HCT116 (cell line): ENCODE data around the gene SLC17A8. TPM values are rescaled to one million over a fixed set of nuclear protein-coding genes. Genes with fewer than 3 reads are reported as not detected.

Experiments
- ATAC-seq: fragments of 200-7000 bp; cut with Tn5 transposase; 2 replicates; pipeline ENCODE4 v1.9.1; 2020; ENCODE audit warnings: mild to moderate bottlenecking, moderate library complexity
- BruUV-seq: library from RNA; stranded (reverse); fragments of 400-500 nt; replicated peaks from 2 replicates; lab custom pipeline; 2021; lab: Mats Ljungman, UMichigan
- CTCF ChIA-PET: fragments of 300-600 bp; sonication (Branson Sonifier 250); formaldehyde crosslinking; loops from one replicate; lab custom pipeline; 2021; ENCODE audit warnings: antibody characterized with exemption; lab: Charles Lee
- POLR2A ChIA-PET: fragments of 300-600, 350-600 bp; sonication (Branson Sonifier 250); formaldehyde crosslinking; loops from one replicate; lab custom pipeline; 2021; ENCODE audit warnings: antibody characterized with exemption; lab: Charles Lee
- RAD21 ChIA-PET, 2 experiments: fragments of 300-600 bp; sonication (Branson Sonifier 250); formaldehyde crosslinking; loops; one replicate each; lab custom pipeline; 2023; ENCODE audit warnings: low total read pairs in 2 of 2; ENCODE audit not compliant: uncharacterized antibody in 2 of 2, unreplicated experiment in 2 of 2, low non-redundant PET in 1 of 2; lab: Charles Lee
- DNase-seq: peaks from one replicate; pipeline ENCODE4 v3.0.0-alpha.2; 2010; ENCODE audit warnings: low read depth, low spot score
- H2AFZ ChIP-seq: fragments of 200-600 bp; shearing (Covaris generic), sonication (generic); 2 replicates; pipeline ENCODE4 v1.6.1; 2017; ENCODE audit warnings: low read depth, mixed run types, mixed read lengths, antibody characterized with exemption, low read length; ENCODE audit not compliant: poor library complexity, severe bottlenecking
- H3K27ac ChIP-seq: 2 replicates; pipeline ENCODE4 v1.5.1; 2012; ENCODE audit warnings: low read depth, low read length
- H3K27me3 ChIP-seq: fragments of 200-600 bp; sonication (generic); 2 replicates; pipeline ENCODE4 v1.6.1; 2016; ENCODE audit warnings: mixed run types, low read length, mixed read lengths; ENCODE audit not compliant: insufficient read depth
- H3K36me3 ChIP-seq, 2 experiments: fragments of 200-500 bp in 1 of 2; fragments of 200-600 bp in 1 of 2; sonication (Bioruptor generic) in 1 of 2; sonication (generic) in 1 of 2; 2 replicates each; pipeline versions ENCODE4 v1.5.1 to v1.6.1; 2014 to 2016; ENCODE audit warnings: low read length in 2 of 2, inconsistent platforms in 1 of 2, mixed read lengths in 1 of 2, mixed run types in 1 of 2; ENCODE audit not compliant: insufficient read depth in 2 of 2, control insufficient read depth in 1 of 2
- H3K4me1 ChIP-seq, 2 experiments: fragments of 200-600 bp in 1 of 2; sonication (generic) in 1 of 2; 2 replicates each; pipeline versions ENCODE4 v1.5.1 to v1.6.1; 2012 to 2017; ENCODE audit warnings: low read length in 2 of 2, inconsistent platforms in 1 of 2, mild to moderate bottlenecking in 1 of 2, mixed read lengths in 1 of 2, mixed run types in 1 of 2, moderate library complexity in 1 of 2; ENCODE audit not compliant: insufficient read depth in 2 of 2, control insufficient read depth in 1 of 2
- H3K4me2 ChIP-seq: fragments of 200-600 bp; sonication (generic); 2 replicates; pipeline ENCODE4 v1.6.1; 2017; ENCODE audit warnings: mixed run types, low read length, mixed read lengths
- H3K4me3 ChIP-seq, 2 experiments: fragments of 200-600 bp in 1 of 2; sonication (generic) in 1 of 2; replicated peaks in 1 of 2; 2 replicates each; pipeline ENCODE4 v1.5.1; 2011 to 2016; ENCODE audit warnings: low read length in 2 of 2, control low read depth in 1 of 2, low read depth in 1 of 2, mild to moderate bottlenecking in 1 of 2, mixed read lengths in 1 of 2, mixed run types in 1 of 2
- H3K79me2 ChIP-seq: fragments of 200-600 bp; sonication (generic); 2 replicates; pipeline ENCODE4 v1.6.1; 2017; ENCODE audit warnings: mild to moderate bottlenecking, mixed run types, low read length, moderate library complexity, mixed read lengths; ENCODE audit not compliant: insufficient read depth
- H3K9ac ChIP-seq: fragments of 200-600 bp; sonication (generic); 2 replicates; pipeline ENCODE4 v1.6.1; 2016; ENCODE audit warnings: low read length, mixed read lengths
- H3K9me2 ChIP-seq: fragments of 200-600 bp; sonication (generic), shearing (Covaris generic); 2 replicates; pipeline ENCODE4 v1.6.1; 2017; ENCODE audit warnings: mixed run types, mild to moderate bottlenecking, moderate library complexity; ENCODE audit not compliant: insufficient read depth
- H3K9me3 ChIP-seq, 2 experiments: fragments of 200-500 bp in 1 of 2; fragments of 200-600 bp in 1 of 2; sonication (Bioruptor generic) in 1 of 2; sonication (generic) in 1 of 2; 2 replicates each; pipeline ENCODE4 v1.6.1; 2014 to 2017; ENCODE audit warnings: low read length in 2 of 2, mixed read lengths in 2 of 2, inconsistent platforms in 1 of 2, low read depth in 1 of 2, mild to moderate bottlenecking in 1 of 2, mixed run types in 1 of 2, moderate library complexity in 1 of 2; ENCODE audit not compliant: control insufficient read depth in 1 of 2, insufficient read depth in 1 of 2
- H4K20me1 ChIP-seq: fragments of 200-600 bp; sonication (generic), shearing (Covaris generic); 2 replicates; pipeline ENCODE4 v1.6.1; 2017; ENCODE audit warnings: mixed run types, mild to moderate bottlenecking, moderate library complexity; ENCODE audit not compliant: insufficient read depth
- ATF3 ChIP-seq: IDR thresholded peaks from 2 replicates; pipeline ENCODE4 v1.6.1; 2012
- CEBPB ChIP-seq: IDR thresholded peaks from 2 replicates; pipeline ENCODE4 v1.6.1; 2012; ENCODE audit warnings: low read depth
- CTCF ChIP-seq, 3 experiments: fragments of 200-600 bp in 1 of 3; sonication (generic) in 1 of 3; IDR thresholded peaks in 2 of 3; conservative IDR thresholded peaks in 1 of 3; 2 replicates each; pipeline ENCODE4 v1.5.1; 2012 to 2017; ENCODE audit warnings: low read depth in 2 of 3, low read length in 2 of 3, antibody characterized with exemption in 1 of 3, borderline replicate concordance in 1 of 3, control low read depth in 1 of 3, mild to moderate bottlenecking in 1 of 3, mixed read lengths in 1 of 3, mixed run types in 1 of 3, moderate library complexity in 1 of 3; ENCODE audit not compliant: insufficient read depth in 1 of 3
- EGR1 ChIP-seq: IDR thresholded peaks from 2 replicates; pipeline ENCODE4 v1.6.1; 2012; ENCODE audit warnings: low read depth
- ELF1 ChIP-seq: IDR thresholded peaks from 2 replicates; pipeline ENCODE4 v1.6.1; 2012; ENCODE audit warnings: low read depth, borderline replicate concordance
- EZH2 ChIP-seq: fragments of 200-600 bp; sonication (generic); IDR thresholded peaks from 2 replicates; pipeline ENCODE4 v1.6.1; 2017; ENCODE audit warnings: antibody characterized with exemption, mixed run types
- EZH2phosphoT487 ChIP-seq: fragments of 200-600 bp; IDR thresholded peaks from 2 replicates; pipeline ENCODE4 v1.6.1; 2018; ENCODE audit warnings: antibody characterized with exemption, borderline replicate concordance
- FOSL1 ChIP-seq: IDR thresholded peaks from 2 replicates; pipeline ENCODE4 v1.6.1; 2012; ENCODE audit warnings: low read depth
- MAX ChIP-seq: IDR thresholded peaks from 2 replicates; pipeline ENCODE4 v1.6.1; 2012
- POLR2A ChIP-seq: IDR thresholded peaks from 2 replicates; pipeline ENCODE4 v1.7.0; 2011; ENCODE audit warnings: borderline replicate concordance; ENCODE audit not compliant: insufficient read depth, insufficient read length; ENCODE audit errors: extremely low read depth
- TCF7L2 ChIP-seq: IDR thresholded peaks from 2 replicates; pipeline ENCODE4 v1.7.0; 2011; ENCODE audit warnings: borderline replicate concordance, inconsistent platforms; ENCODE audit not compliant: insufficient read depth, insufficient read length; ENCODE audit errors: extremely low read depth
- YY1 ChIP-seq: IDR thresholded peaks from 2 replicates; pipeline ENCODE4 v1.6.1; 2011; ENCODE audit warnings: low read length, low read depth, moderate library complexity, mild to moderate bottlenecking; ENCODE audit not compliant: insufficient replicate concordance; ENCODE audit errors: extremely low read depth
- ZBTB33 ChIP-seq: IDR thresholded peaks from 2 replicates; pipeline ENCODE4 v1.6.1; 2011; ENCODE audit warnings: mild to moderate bottlenecking, low read length, moderate library complexity; ENCODE audit not compliant: insufficient replicate concordance; ENCODE audit errors: extremely low read depth
- ZFX ChIP-seq: fragments of 450-650 bp; IDR thresholded peaks from 2 replicates; pipeline ENCODE4 v1.6.1; 2017
- intact Hi-C: fragments of 100-400 bp; cut with micrococcal nuclease; formaldehyde crosslinking; loops from 2 replicates; pipeline ENCODE4 v1.10.0; 2022
- total RNA-seq: library from RNA; stranded (reverse); gene quantifications from one replicate; pipeline ENCODE4 v1.2.1, GENCODE V29; 2021; ENCODE audit not compliant: unreplicated experiment

SLC17A8 gene
- total RNA-seq, 1 experiment from 2014 or later = not detected

- ATAC-seq = no peak
- H3K79me2 ChIP-seq = no peaks in the 10 kb centered on the region
- H3K4me2 ChIP-seq = no peak overlapping the region
- H3K4me1 ChIP-seq = no peaks in the 10 kb centered on the region
- no peak overlapping the region for H3K4me3 ChIP-seq
- no peaks in the 10 kb centered on the region for H4K20me1 ChIP-seq
- ChIA-PET POLR2A (no interaction called here), RAD21 (no interaction called here)
- no peak overlapping the region for H2AFZ ChIP-seq
- H3K27me3 ChIP-seq = 0 out of 2 replicates have a peak, but pooled peaks cover 4% of the 10 kb centered on the region
- no peaks in the 10 kb centered on the region for H3K9me2 ChIP-seq
- no peaks in the 10 kb centered on the region for H3K36me3 ChIP-seq
- DNase-seq = no peak
- intact Hi-C loops = no loop called here
- no TSS peak for BruUV-seq
- H3K27ac ChIP-seq = no peak overlapping the region
- H3K9me3 ChIP-seq = no peaks in the 10 kb centered on the region
- no peak for TF ChIP-seq MAX
- no peak for TF ChIP-seq TCF7L2
- TF ChIP-seq EGR1 = no peak
- TF ChIP-seq, all 23 proteins: peak for 0
- CTCF ChIA-PET = no interaction called here
- no peak overlapping the region for H3K9ac ChIP-seq
Observed at GRCh38 chr12:100463661-100464060, 106.8 kb downstream of the SLC17A8 start.

- no peak for ATAC-seq
- Histone ChIP-seq H3K9me3 (no peaks in the 10 kb centered on the region), H2AFZ (no peak overlapping the region), H4K20me1 (no peaks in the 10 kb centered on the region), H3K79me2 (no peaks in the 10 kb centered on the region), H3K4me1 (no peaks in the 10 kb centered on the region), H3K27me3 (no peaks in the 10 kb centered on the region), H3K36me3 (no peaks in the 10 kb centered on the region), H3K9me2 (no peaks in the 10 kb centered on the region), H3K27ac (no peak overlapping the region), H3K4me2 (no peak overlapping the region), H3K9ac (no peak overlapping the region), H3K4me3 (no peak overlapping the region)
- no peak for DNase-seq
- CTCF ChIA-PET = interaction anchor here (1.2 kb wide), 1 partner anchor 60 kb away, joined by 4 read pairs; no protein-coding TSS in a partner anchor
- TF ChIP-seq FOSL1 = no peak
- no peak for TF ChIP-seq CTCF (IDR thresholded peaks at IDR 0.05 in 2 of 3, conservative IDR thresholded peaks at IDR 0.05 in 1 of 3; ENCODE audit: borderline replicate concordance in 1 of 3, insufficient read depth in 1 of 3, low read depth in 2 of 3, low read length in 2 of 3)
- TF ChIP-seq ELF1 = no peak
- TF ChIP-seq ZFX = no peak
- no peak for TF ChIP-seq EZH2
- TF ChIP-seq EZH2phosphoT487 = no peak
- TF ChIP-seq ZBTB33 = no peak
- TF ChIP-seq POLR2A = no peak
- TF ChIP-seq ATF3 = no peak
- no peak for TF ChIP-seq YY1
- TF ChIP-seq CEBPB = no peak
- intact Hi-C loops = no loop called here
- no TSS peak for BruUV-seq
- RAD21 ChIA-PET = no interaction called here
- POLR2A ChIA-PET = no interaction called here
Observed at GRCh38 chr12:100464529-100464928, 107.7 kb downstream of the SLC17A8 start.
